ENCODE data around the gene FAM124B. TPM values are rescaled to one million over a fixed set of nuclear protein-coding genes. Genes with fewer than 3 reads are reported as not detected.
A peak's percentile ranks its signal among the peaks of the same experiment; 100 is the strongest.

The FAM124B gene, protein sequence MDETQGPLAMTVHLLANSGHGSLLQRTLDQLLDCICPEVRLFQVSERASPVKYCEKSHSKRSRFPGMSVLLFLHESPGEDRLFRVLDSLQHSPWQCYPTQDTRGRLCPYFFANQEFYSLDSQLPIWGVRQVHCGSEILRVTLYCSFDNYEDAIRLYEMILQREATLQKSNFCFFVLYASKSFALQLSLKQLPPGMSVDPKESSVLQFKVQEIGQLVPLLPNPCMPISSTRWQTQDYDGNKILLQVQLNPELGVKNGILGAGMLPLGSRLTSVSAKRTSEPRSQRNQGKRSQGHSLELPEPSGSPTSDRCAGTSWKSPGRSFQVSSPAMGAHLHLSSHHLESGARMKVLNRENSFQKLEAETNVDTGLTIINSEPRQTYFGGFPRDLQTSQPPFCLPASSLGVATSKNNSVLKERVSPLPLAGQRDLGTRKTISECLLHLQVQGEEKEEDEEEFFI
- total RNA-seq: 10 to 100 TPM in 1 of 2 donors, 1 to 10 TPM in 1; 6.8 to 17.2 TPM
- polyA plus RNA-seq (ENCODE audit: insufficient read length in 2 of 2): 1 to 10 TPM; 6.7 to 7.4 TPM
- long read RNA-seq, donor 1, partial matches to known transcripts: 0 of 3 reads
- long read RNA-seq, donor 1, other reads (novel, unspliced or antisense): 0 of 3 reads
- long read RNA-seq, donor 2, partial matches to known transcripts: 0 of 3 reads
- long read RNA-seq, donor 2, other reads (novel, unspliced or antisense): 0 of 3 reads
- long read RNA-seq, donor 3, partial matches to known transcripts: 0 of 2 reads
- long read RNA-seq, donor 3, other reads (novel, unspliced or antisense): 0 of 2 reads
- long read RNA-seq, donor 4, transcript FAM124B-203 (2 exons, 2,509 nt): major isoform, 6 of 9 reads
- long read RNA-seq, donor 4, partial matches to known transcripts: 0 of 9 reads
- long read RNA-seq, donor 4, other reads (novel, unspliced or antisense): 0 of 9 reads

DNA sequence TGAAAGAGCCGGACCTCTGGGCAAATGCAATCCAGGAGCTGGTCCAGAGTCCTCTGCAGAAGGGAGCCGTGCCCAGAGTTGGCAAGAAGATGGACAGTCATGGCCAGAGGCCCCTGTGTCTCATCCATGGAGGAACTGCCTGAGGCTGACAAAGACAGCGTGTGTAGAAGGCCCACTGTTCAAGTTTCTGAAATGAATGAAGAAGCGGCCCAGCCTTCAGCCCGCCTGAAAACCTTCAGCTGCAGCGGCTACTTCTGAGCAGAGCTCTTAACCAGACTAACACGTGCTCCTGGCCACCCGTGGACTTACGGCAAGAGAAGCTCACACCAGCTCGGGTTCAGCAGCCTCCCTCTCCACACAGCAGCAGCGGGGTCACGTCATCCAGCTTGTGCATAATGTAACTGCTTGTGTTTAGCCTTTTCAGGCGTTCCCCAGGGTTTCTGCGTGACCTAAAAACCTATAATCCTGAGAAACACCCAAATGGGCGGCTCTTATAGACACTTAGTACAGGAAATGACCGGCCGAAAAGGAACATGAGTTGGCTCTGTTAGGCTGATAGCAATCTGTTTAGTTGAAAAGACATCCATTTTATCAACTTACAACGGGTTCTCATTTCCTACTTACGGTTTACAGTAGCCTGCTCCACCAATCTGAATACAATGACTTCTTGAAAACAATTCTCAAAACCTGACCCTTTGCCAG is at the start of gene FAM124B:
FAM124B (minus strand) TSS at position 467 of the 702 bp plus-strand sequence; CDS start at position 128, 339 bp downstream.
- peak within 1 kb of the TSS; percentile 50 for H3K27ac ChIP-seq (ENCODE audit: low read depth, low read length)

DNA sequence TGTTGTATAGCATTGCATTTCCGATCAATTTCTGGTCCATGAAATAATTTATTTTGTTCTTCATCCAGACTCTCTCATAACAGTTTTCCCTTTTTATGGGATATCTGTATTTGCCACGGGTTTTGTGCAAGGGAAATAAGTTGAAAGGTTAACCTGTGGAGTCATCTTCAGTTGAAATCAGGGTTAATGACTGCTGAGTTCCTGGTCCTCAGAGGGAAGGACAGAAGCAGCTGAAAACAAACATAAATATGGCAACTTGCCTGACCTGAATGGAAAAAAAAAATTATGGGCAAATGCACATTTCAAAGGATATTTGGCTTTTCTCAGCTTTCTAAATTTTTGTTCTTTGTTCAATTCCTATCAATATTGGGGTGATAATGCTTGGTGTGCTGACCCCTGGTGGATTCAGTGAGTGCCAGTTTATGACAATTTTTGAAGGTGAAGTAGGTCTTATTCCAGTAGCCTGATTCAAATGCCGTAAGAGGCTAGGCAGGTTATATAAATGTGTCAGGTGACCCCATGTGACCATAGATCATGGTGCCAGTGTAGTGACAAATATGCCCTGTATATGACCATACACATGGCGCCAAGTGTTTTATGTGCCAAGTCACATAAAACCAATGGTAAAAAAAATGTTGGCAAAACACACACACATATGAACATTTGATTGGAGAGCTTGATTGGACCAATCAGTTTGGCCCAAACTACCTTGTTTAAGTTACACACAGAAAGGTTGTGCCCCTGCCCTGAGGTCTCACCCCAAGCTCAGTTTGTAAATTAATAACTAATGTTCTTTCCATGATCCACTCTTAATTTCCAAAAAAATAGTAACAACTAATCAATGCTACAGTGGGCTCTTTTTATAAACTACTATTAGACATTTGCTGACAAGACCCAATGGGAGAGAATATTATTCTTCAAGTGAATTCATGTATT is 47.6 kb upstream of the FAM124B start:
- H3K9me3 ChIP-seq (ENCODE audit: control insufficient read depth, insufficient read depth, low read length): no peaks in the 10 kb centered on the region
- no peak overlapping the region for H3K27ac ChIP-seq (ENCODE audit: low read depth, low read length)
- no peak overlapping the region for H3K4me3 ChIP-seq (ENCODE audit: low read depth, low read length)
- DNase-seq (ENCODE audit: low read depth in 4 of 6, low spot score in 6 of 6): peak in 2 of 6 donors; percentile 30 to 50
- H3K4me1 ChIP-seq (ENCODE audit: control insufficient read depth, insufficient read depth, low read length): no peaks in the 10 kb centered on the region
- no peaks in the 10 kb centered on the region for H3K27me3 ChIP-seq (ENCODE audit: control insufficient read depth, insufficient read depth, low read length)
- WGBS (ENCODE audit: insufficient coverage): 43% methylated on average over 1 of the region's 4 CpGs
- no peaks in the 10 kb centered on the region for H3K36me3 ChIP-seq (ENCODE audit: control insufficient read depth, insufficient read depth, low read length)

More for the DNA sequence above, at the start of gene FAM124B:
- 68% methylated on average over 9 of the region's 19 CpGs for WGBS (ENCODE audit: insufficient coverage)
- Histone ChIP-seq H3K4me1 (ENCODE audit: control insufficient read depth, insufficient read depth, low read length) (peaks cover 7% of the 10 kb centered on the region), H3K27me3 (ENCODE audit: control insufficient read depth, insufficient read depth, low read length) (no peaks in the 10 kb centered on the region), H3K9me3 (ENCODE audit: control insufficient read depth, insufficient read depth, low read length) (no peaks in the 10 kb centered on the region), H3K4me3 (ENCODE audit: low read depth, low read length) (peak within 1 kb of the TSS; percentile 16), H3K36me3 (ENCODE audit: control insufficient read depth, insufficient read depth, low read length) (no peaks in the 10 kb centered on the region)
- DNase-seq (ENCODE audit: low read depth in 4 of 6, low spot score in 6 of 6): peak in 1 of 6 donors; percentile 54

DNA sequence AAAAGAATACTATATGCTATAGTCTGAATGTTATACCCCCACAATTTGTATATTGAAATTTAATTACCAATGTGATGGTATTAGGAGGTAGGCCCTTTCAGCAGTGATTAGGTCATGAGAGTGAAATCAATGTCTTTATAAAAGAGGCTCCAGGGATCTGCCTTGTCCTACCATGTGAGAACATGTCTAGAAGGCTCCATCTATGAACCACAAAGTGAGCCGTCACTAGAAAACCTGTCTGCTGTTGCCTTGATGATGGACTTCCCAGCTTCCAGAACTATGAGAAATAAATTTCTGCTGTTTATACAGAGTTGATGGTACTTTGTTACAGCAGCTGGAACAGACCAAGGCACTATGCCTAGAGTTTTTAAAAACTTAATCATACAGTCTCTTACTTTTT is 46.3 kb upstream of the FAM124B start:
- Histone ChIP-seq H3K9me3 (ENCODE audit: control insufficient read depth, insufficient read depth, low read length) (no peaks in the 10 kb centered on the region), H3K36me3 (ENCODE audit: control insufficient read depth, insufficient read depth, low read length) (no peaks in the 10 kb centered on the region), H3K27me3 (ENCODE audit: control insufficient read depth, insufficient read depth, low read length) (no peaks in the 10 kb centered on the region), H3K27ac (ENCODE audit: low read depth, low read length) (no peak overlapping the region), H3K4me1 (ENCODE audit: control insufficient read depth, insufficient read depth, low read length) (no peaks in the 10 kb centered on the region), H3K4me3 (ENCODE audit: low read depth, low read length) (no peak overlapping the region)
- no peak for DNase-seq (ENCODE audit: low read depth in 4 of 6, low spot score in 6 of 6)
- WGBS (ENCODE audit: insufficient coverage): no CpG with 5 or more reads among the region's 1 CpG

DNA sequence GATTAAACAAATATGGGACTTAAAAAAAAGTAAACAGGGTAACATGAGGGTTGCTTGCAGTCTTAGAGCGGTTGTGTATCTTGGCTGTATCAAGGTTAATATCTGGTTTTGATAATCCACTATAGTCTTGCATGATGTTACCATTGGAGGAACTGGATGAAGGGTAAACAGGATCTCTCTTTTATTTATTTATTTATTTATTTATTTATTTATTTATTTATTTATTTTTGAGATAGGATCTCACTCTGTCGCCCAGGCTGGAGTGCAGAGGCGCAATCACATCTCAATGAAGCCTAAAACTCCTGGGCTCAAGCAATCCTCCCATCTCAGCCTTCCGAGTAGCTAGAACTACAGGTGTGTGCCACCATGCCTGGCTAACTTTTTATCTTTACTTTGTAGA is 42.9 kb upstream of the FAM124B start:
- no peak for DNase-seq (ENCODE audit: low read depth in 4 of 6, low spot score in 6 of 6)
- H3K4me3 ChIP-seq (ENCODE audit: low read depth, low read length): no peak overlapping the region
- whole genome bisulfite sequencing (ENCODE audit: insufficient coverage): 100% methylated on average over 2 of the region's 4 CpGs
- peaks cover 3% of the 10 kb centered on the region for H3K27me3 ChIP-seq (ENCODE audit: control insufficient read depth, insufficient read depth, low read length)
- H3K9me3 ChIP-seq (ENCODE audit: control insufficient read depth, insufficient read depth, low read length): no peaks in the 10 kb centered on the region
- no peaks in the 10 kb centered on the region for H3K36me3 ChIP-seq (ENCODE audit: control insufficient read depth, insufficient read depth, low read length)
- no peak overlapping the region for H3K27ac ChIP-seq (ENCODE audit: low read depth, low read length)
- peaks cover 12% of the 10 kb centered on the region for H3K4me1 ChIP-seq (ENCODE audit: control insufficient read depth, insufficient read depth, low read length)

DNA sequence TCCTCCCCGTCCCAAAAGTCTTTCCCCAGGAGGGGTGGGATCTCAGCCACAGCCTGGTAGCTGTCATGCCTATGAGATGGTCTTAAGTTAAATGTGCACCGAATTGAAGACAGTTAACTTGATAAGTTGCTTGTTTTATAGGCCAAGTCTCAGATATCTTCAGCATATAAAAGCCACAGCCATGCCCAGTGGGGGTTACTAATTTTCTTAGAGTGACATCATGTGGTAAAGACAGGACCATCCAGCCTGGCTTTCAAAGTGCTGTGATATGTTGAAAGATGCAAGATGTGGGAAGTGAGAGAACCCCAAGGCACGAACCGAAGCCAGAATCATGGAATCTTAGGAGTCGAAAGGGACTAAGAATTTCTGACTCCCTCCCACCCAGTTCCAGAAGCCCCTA is 42.1 kb upstream of the FAM124B start:
- no peaks in the 10 kb centered on the region for H3K36me3 ChIP-seq (ENCODE audit: control insufficient read depth, insufficient read depth, low read length)
- no peak overlapping the region for H3K4me3 ChIP-seq (ENCODE audit: low read depth, low read length)
- H3K4me1 ChIP-seq (ENCODE audit: control insufficient read depth, insufficient read depth, low read length): peaks cover 12% of the 10 kb centered on the region
- peaks cover 3% of the 10 kb centered on the region for H3K27me3 ChIP-seq (ENCODE audit: control insufficient read depth, insufficient read depth, low read length)
- H3K27ac ChIP-seq (ENCODE audit: low read depth, low read length): no peak overlapping the region
- WGBS (ENCODE audit: insufficient coverage): 60% methylated on average over 1 of the region's 5 CpGs
- no peaks in the 10 kb centered on the region for H3K9me3 ChIP-seq (ENCODE audit: control insufficient read depth, insufficient read depth, low read length)
- no peak for DNase-seq (ENCODE audit: low read depth in 4 of 6, low spot score in 6 of 6)

DNA sequence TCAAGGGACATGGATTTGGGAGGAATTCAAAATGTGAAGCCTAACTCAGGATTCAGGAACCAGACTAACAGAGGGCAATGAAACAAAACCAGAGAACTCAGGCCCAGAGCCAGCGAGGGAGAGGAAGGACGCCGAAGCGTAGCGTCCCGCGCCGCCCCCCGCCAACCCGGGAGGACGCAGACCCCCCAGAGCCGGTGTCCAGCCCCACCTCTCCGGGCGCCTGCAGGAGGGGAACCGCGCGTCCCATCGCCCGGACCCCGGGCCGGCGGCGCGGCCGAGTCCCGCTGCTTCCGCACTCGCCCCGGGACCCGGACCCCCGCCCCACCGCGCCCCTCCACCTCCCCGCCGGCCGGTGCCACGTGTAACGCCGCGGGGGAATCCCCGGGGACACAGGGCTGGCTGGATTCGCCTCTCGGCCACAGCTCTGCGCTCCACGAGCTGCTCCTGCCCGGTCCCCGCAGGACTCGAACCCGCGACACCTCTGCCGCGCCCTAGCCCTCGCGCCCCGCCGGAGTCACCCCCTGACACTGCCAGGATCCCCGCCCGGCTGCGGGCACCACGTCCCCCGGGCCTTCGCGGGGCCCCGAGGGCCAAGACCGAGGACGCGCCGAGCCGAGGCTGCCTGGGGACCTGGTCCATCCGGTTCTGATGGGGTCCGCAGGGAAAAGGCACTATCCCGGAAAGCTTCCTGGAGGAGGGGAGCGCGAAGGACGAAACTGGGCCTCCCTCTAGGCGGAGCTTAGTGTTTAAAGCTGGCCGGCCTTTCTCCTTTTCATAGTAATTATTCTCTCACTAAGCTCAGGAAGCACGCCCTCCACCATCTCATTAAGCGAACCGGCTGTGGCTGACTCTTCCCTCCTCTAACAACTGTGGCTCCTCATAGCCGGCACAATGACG is 40.4 kb upstream of the FAM124B start:
- peak in 2 of 6 donors; percentile 44 to 52 for DNase-seq (ENCODE audit: low read depth in 4 of 6, low spot score in 6 of 6)
- Histone ChIP-seq H3K36me3 (ENCODE audit: control insufficient read depth, insufficient read depth, low read length) (no peaks in the 10 kb centered on the region), H3K27ac (ENCODE audit: low read depth, low read length) (no peak overlapping the region), H3K9me3 (ENCODE audit: control insufficient read depth, insufficient read depth, low read length) (no peaks in the 10 kb centered on the region), H3K27me3 (ENCODE audit: control insufficient read depth, insufficient read depth, low read length) (peaks cover 3% of the 10 kb centered on the region), H3K4me3 (ENCODE audit: low read depth, low read length) (peak overlapping the region; percentile 33), H3K4me1 (ENCODE audit: control insufficient read depth, insufficient read depth, low read length) (peaks cover 12% of the 10 kb centered on the region)
- 1% methylated on average over 74 of the region's 82 CpGs for WGBS (ENCODE audit: insufficient coverage)

DNA sequence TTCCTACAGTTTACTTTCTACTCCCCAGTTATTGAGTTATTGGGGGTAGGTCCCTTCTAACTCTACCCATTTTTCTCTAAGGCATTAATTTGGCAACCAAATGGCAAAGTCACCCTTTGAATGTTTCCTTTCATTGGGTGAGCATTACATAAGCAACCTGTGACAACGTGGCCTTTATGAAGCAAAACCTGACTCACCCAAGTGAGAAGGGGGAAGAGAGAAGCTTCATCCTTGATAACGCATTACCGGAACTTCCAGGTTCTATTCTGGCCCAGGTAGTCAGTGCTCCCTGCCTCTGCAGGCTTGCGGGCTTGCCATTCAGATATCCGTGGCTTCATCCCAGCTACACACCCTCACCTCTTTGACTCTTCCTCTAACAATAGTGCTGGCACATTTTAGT is 39.1 kb upstream of the FAM124B start:
- H3K27ac ChIP-seq (ENCODE audit: low read depth, low read length): no peak overlapping the region
- H3K27me3 ChIP-seq (ENCODE audit: control insufficient read depth, insufficient read depth, low read length): peaks cover 3% of the 10 kb centered on the region
- no peak for DNase-seq (ENCODE audit: low read depth in 4 of 6, low spot score in 6 of 6)
- WGBS (ENCODE audit: insufficient coverage): no CpG with 5 or more reads among the region's 5 CpGs
- H3K9me3 ChIP-seq (ENCODE audit: control insufficient read depth, insufficient read depth, low read length): no peaks in the 10 kb centered on the region
- peaks cover 12% of the 10 kb centered on the region for H3K4me1 ChIP-seq (ENCODE audit: control insufficient read depth, insufficient read depth, low read length)
- no peaks in the 10 kb centered on the region for H3K36me3 ChIP-seq (ENCODE audit: control insufficient read depth, insufficient read depth, low read length)
- H3K4me3 ChIP-seq (ENCODE audit: low read depth, low read length): no peak overlapping the region

DNA sequence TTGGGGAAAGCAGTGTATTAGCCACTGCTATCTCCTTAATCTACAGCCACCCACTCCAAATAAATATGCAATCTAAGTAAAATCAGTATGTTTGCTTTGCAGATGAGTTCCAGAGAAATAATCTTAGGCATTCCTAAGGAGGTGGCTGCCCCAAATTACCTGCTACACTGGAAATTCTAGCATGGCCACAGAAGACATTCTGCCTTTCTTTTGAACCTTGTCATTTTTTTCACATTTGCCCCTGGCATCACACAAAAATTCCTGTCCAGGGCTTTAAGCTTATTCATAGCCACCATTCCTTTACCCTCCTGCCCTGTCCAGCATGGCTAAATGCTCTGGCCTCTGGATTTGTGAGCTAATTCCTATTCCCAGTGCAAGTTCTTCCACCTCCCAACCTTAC is 36.8 kb upstream of the FAM124B start:
- no peak for DNase-seq (ENCODE audit: low read depth in 4 of 6, low spot score in 6 of 6)
- Histone ChIP-seq H3K36me3 (ENCODE audit: control insufficient read depth, insufficient read depth, low read length) (no peaks in the 10 kb centered on the region), H3K4me3 (ENCODE audit: low read depth, low read length) (no peak overlapping the region), H3K27me3 (ENCODE audit: control insufficient read depth, insufficient read depth, low read length) (peaks cover 3% of the 10 kb centered on the region), H3K4me1 (ENCODE audit: control insufficient read depth, insufficient read depth, low read length) (peaks cover 12% of the 10 kb centered on the region), H3K9me3 (ENCODE audit: control insufficient read depth, insufficient read depth, low read length) (no peaks in the 10 kb centered on the region), H3K27ac (ENCODE audit: low read depth, low read length) (no peak overlapping the region)
